H1 (cell line): Measurements from ENCODE around the gene OR2AE1. TPM values are rescaled to one million over a fixed set of nuclear protein-coding genes. Genes with fewer than 3 reads are reported as not detected.

Experiments used
- FOSL1 ChIP-seq: IDR thresholded peaks from 2 replicates; pipeline ENCODE4 v1.6.1; 2011; ENCODE audit warnings: mild to moderate bottlenecking, low read depth, low read length, moderate library complexity; ENCODE audit not compliant: insufficient read depth
- SIX5 ChIP-seq: IDR thresholded peaks from 2 replicates; pipeline ENCODE4 v1.6.1; 2011; ENCODE audit warnings: mild to moderate bottlenecking, low read depth, low read length
- polyA plus RNA-seq, 7 experiments: library from polyadenylated mRNA; depleted of rRNA in 3 of 7; stranded (reverse) in 5 of 7; unstranded in 2 of 7; fragments of >200 nt in 5 of 7; fragments of 200-250 nt in 2 of 7; gene quantifications; 1 replicate in 5 of 7; 2 replicates in 1 of 7; 4 replicates in 1 of 7; pipeline versions ENCODE4 v1.2.1 to v1.2.3, GENCODE V29; 2011 to 2013; ENCODE audit warnings: missing spikeins in 2 of 7, mixed read lengths in 2 of 7
- total RNA-seq: library from RNA; stranded (reverse); fragmentation: NEBNext Ultra II Directional; extraction: Animal tissue kit (Norgen Biotek cat#: 25700); gene quantifications from 2 replicates; pipeline ENCODE4 v1.2.1, GENCODE V29; 2021

Gene OR2AE1
- total and polyA plus RNA-seq, 2 of the 8 experiments (the other 6 are each of a cell fraction or from before 2014, with no cell fraction given) = not detected

GRCh38 chr7:99837649-99838361 is 39.0 kb downstream of the OR2AE1 start (continued):
- TF ChIP-seq FOSL1 (no peak), SIX5 (no peak)
